ENCODE results near the gene ZAR1L.

ZAR1L gene

GRCh38 chr13:32300920-32301319, 14.2 kb downstream of the ZAR1L start:
- no peak for DNase-seq (ENCODE audit: low spot score)

- no peak for DNase-seq (ENCODE audit: low spot score)
Observed at GRCh38 chr13:32300406-32300805, 14.8 kb downstream of the ZAR1L start.

GRCh38 chr13:32299893-32300292, 15.3 kb downstream of the ZAR1L start:
- no peak for DNase-seq (ENCODE audit: low spot score)

GRCh38 chr13:32298695-32299094, 16.5 kb downstream of the ZAR1L start:
- no peak for DNase-seq (ENCODE audit: low spot score)

- no peak for DNase-seq (ENCODE audit: low spot score)
Observed at GRCh38 chr13:32297206-32297605, 18.0 kb downstream of the ZAR1L start.

GRCh38 chr13:32285633-32285965, 29.6 kb downstream of the ZAR1L start:
- no peak for DNase-seq (ENCODE audit: low spot score)

GRCh38 chr13:32284927-32285632, 30.1 kb downstream of the ZAR1L start:
- DNase-seq (ENCODE audit: low spot score) = peak; percentile 34

GRCh38 chr13:32282096-32282711, 33.0 kb downstream of the ZAR1L start:
- no peak for DNase-seq (ENCODE audit: low spot score)

- DNase-seq (ENCODE audit: low spot score) = no peak
Observed at GRCh38 chr13:32281096-32281495, 34.1 kb downstream of the ZAR1L start.

- no peak for DNase-seq (ENCODE audit: low spot score)
Observed at GRCh38 chr13:32278426-32278825, 36.7 kb downstream of the ZAR1L start.

- no peak for DNase-seq (ENCODE audit: low spot score)
Observed at GRCh38 chr13:32277839-32278238, 37.3 kb downstream of the ZAR1L start.

- DNase-seq (ENCODE audit: low spot score) = no peak
Observed at GRCh38 chr13:32272021-32272683, 43.0 kb downstream of the ZAR1L start.

GRCh38 chr13:32267836-32268439, 47.2 kb downstream of the ZAR1L start:
- DNase-seq (ENCODE audit: low spot score) = peak; percentile 35

- no peak for DNase-seq (ENCODE audit: low spot score)
Observed at GRCh38 chr13:32266130-32266529, 49.0 kb downstream of the ZAR1L start.

GRCh38 chr13:32265726-32266125, 49.4 kb downstream of the ZAR1L start:
- DNase-seq (ENCODE audit: low spot score) = no peak

- DNase-seq (ENCODE audit: low spot score) = no peak
Observed at GRCh38 chr13:32264407-32264806, 50.8 kb downstream of the ZAR1L start.

GRCh38 chr13:32262619-32263018, 52.5 kb downstream of the ZAR1L start:
- DNase-seq (ENCODE audit: low spot score) = no peak

GRCh38 chr13:32262165-32262564, 53.0 kb downstream of the ZAR1L start:
- DNase-seq (ENCODE audit: low spot score) = no peak

- DNase-seq (ENCODE audit: low spot score) = no peak
Observed at GRCh38 chr13:32261567-32261966, 53.6 kb downstream of the ZAR1L start.

- DNase-seq (ENCODE audit: low spot score) = no peak
Observed at GRCh38 chr13:32259116-32259515, 56.0 kb downstream of the ZAR1L start.

GRCh38 chr13:32257649-32258048, 57.5 kb downstream of the ZAR1L start:
- no peak for DNase-seq (ENCODE audit: low spot score)

GRCh38 chr13:32256243-32256642, 58.9 kb downstream of the ZAR1L start:
- DNase-seq (ENCODE audit: low spot score) = no peak

- DNase-seq (ENCODE audit: low spot score) = no peak
Observed at GRCh38 chr13:32255724-32256109, 59.4 kb downstream of the ZAR1L start.

Measured in LoVo (cell line).